ENCODE measurements around the gene RFX4. TPM values are rescaled to one million over a fixed set of nuclear protein-coding genes. Genes with fewer than 3 reads are reported as not detected.

The RFX4 gene
- total and polyA plus RNA-seq, 12 donors: 0.08 TPM; not detected in 11

DNA sequence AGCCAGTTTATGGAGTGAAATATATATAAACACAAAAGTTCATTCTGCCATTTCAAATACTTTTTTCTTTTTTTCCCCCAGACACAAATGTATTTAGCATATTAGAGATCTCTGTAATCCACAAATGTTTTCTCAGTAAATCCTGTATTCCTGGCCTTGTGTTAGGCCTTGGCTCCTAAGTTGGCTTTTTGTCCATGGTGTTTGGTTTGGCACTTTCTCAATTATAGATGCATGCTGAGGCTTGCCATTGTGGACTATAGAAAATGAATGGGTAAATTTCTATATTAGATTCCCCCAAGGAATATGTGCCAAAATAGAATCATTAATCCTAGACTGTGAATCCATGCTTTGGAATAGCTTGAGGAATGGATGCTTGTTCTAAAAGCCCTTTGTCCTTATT, 208.7 kb downstream of the RFX4 start:
- H3K27me3 ChIP-seq: no peaks in the 10 kb centered on the region
- H3K4me3 ChIP-seq: no peak overlapping the region
- TF ChIP-seq, protein P1, sequence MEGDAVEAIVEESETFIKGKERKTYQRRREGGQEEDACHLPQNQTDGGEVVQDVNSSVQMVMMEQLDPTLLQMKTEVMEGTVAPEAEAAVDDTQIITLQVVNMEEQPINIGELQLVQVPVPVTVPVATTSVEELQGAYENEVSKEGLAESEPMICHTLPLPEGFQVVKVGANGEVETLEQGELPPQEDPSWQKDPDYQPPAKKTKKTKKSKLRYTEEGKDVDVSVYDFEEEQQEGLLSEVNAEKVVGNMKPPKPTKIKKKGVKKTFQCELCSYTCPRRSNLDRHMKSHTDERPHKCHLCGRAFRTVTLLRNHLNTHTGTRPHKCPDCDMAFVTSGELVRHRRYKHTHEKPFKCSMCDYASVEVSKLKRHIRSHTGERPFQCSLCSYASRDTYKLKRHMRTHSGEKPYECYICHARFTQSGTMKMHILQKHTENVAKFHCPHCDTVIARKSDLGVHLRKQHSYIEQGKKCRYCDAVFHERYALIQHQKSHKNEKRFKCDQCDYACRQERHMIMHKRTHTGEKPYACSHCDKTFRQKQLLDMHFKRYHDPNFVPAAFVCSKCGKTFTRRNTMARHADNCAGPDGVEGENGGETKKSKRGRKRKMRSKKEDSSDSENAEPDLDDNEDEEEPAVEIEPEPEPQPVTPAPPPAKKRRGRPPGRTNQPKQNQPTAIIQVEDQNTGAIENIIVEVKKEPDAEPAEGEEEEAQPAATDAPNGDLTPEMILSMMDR (IDR thresholded peaks at IDR 0.05): no peak
- TF ChIP-seq POLR2A (IDR thresholded peaks at IDR 0.05): no peak
- DNase-seq: no peak
- no peak overlapping the region for H3K27ac ChIP-seq
- peaks cover 0 to 6% of the 10 kb centered on the region in 2 donors for H3K4me1 ChIP-seq (replicated peaks in 1 of 2)
- H3K36me3 ChIP-seq (replicated peaks in 1 of 2): no peaks in the 10 kb centered on the region
- intact Hi-C loops (cut with DNase I): no loop called here
- no peaks in the 10 kb centered on the region for H3K9me3 ChIP-seq (replicated peaks in 1 of 3)

DNA sequence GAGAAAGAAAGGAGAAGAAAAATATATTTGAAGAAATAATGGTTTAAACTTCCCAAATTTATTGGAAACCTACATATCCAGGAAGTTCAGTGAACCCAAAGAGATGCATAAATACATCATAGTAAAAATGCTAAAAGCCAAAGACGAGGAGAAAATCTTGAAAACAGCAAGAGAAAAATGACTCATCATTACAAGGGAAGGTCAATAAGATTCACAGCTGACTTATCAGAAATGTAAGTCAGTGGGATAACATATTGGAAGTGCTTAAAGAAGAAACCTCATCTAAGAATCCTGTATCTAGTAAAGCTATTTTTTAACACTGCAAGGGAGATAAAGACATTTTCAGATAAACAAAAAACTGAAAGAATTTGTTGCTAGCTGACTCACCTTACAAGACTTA, 211.6 kb downstream of the RFX4 start:
- no peak overlapping the region for H3K27ac ChIP-seq
- H3K9me3 ChIP-seq (replicated peaks in 1 of 3): no peaks in the 10 kb centered on the region
- intact Hi-C loops (cut with DNase I): no loop called here
- H3K27me3 ChIP-seq: no peaks in the 10 kb centered on the region
- TF ChIP-seq, protein P1 (IDR thresholded peaks at IDR 0.05): no peak
- TF ChIP-seq POLR2A (IDR thresholded peaks at IDR 0.05): no peak
- DNase-seq: no peak
- no peaks in the 10 kb centered on the region for H3K36me3 ChIP-seq (replicated peaks in 1 of 2)
- peaks cover 0 to 6% of the 10 kb centered on the region in 2 donors for H3K4me1 ChIP-seq (replicated peaks in 1 of 2)
- no peak overlapping the region for H3K4me3 ChIP-seq
- WGBS, 4 donors: 39 to 50% (median 49%) methylated on average over 1 of the region's 1 CpG

DNA sequence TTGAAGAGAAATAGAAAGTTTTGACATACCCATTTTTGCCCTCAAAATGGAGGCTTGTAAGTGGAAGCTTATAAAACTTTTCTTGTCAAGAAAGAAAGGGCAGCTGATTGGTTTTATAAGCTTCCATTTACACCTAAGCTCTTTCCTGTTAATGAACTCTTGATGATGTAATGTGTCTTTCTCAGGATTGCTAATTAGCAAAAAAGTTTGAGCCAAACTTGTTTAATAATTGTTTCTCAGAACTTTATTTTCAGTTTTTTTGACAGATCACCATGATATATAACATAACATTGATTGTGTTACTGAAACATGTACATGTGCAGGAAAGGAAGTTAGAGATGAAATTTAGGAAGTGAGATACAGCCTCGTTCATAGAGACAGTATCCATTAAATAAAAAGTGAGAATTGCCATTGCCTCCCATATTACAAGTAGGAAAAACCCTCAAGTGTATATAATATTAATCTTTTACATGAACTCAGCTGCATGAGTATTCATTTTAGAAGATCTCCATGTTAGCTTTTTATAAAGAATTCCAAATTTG, 218.4 kb downstream of the RFX4 start:
- intact Hi-C loops (cut with DNase I): no loop called here
- WGBS, 4 donors: 42 to 68% (median 50%) methylated on average over 1 of the region's 1 CpG
- Histone ChIP-seq H3K4me3 (no peak overlapping the region), H3K9me3 (replicated peaks in 1 of 3) (no peaks in the 10 kb centered on the region), H3K36me3 (replicated peaks in 1 of 2) (no peaks in the 10 kb centered on the region), H3K4me1 (replicated peaks in 1 of 2) (peaks cover 0 to 2% of the 10 kb centered on the region in 2 donors), H3K27ac (no peak overlapping the region), H3K27me3 (no peaks in the 10 kb centered on the region)
- no peak for DNase-seq
- TF ChIP-seq POLR2A (IDR thresholded peaks at IDR 0.05): no peak
- TF ChIP-seq, protein P1 (IDR thresholded peaks at IDR 0.05): no peak

DNA sequence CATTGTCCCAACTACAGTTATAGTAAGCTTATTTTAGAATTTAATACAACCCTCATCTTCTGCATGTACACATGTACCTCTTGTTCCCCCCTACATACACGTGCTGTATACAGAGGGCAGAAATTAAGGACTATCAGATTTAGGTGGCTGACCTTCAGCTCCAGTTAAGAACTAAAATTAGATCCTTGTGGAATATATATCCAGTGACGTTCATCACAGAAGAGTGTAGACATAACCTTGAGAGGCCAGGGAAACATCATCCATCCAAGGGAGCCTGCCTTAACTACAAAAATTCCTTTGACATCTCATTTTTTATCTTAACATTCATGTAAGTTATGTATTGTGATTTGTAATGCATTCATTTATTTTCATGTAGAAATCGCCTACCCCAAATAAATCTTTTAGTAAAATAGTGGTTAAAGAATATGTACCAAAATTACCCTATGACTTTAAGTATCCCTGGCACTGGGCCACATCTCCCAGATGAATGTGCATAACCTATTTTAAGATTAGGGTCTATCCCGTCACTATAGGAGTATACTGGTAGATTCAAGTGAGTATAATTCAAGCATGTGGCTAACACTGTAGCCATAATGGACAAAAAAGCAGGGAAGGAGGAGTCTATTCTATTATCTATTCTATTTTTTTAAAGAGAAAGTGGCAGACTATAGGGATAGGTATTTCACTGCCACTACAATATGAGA, 219.2 kb downstream of the RFX4 start:
- Histone ChIP-seq H3K36me3 (replicated peaks in 1 of 2) (no peaks in the 10 kb centered on the region), H3K4me1 (replicated peaks in 1 of 2) (peaks cover 0 to 2% of the 10 kb centered on the region in 2 donors), H3K9me3 (replicated peaks in 1 of 3) (no peaks in the 10 kb centered on the region), H3K27me3 (no peaks in the 10 kb centered on the region), H3K4me3 (no peak overlapping the region), H3K27ac (no peak overlapping the region)
- no peak for DNase-seq
- WGBS, 4 donors: 59 to 61% (median 61%) methylated on average over 4 of the region's 4 CpGs
- TF ChIP-seq POLR2A (IDR thresholded peaks at IDR 0.05): no peak
- TF ChIP-seq, protein P1 (IDR thresholded peaks at IDR 0.05): no peak
- intact Hi-C loops (cut with DNase I): no loop called here

Data from adrenal gland (tissue), 12 donors.